Psoas muscle (tissue), 8 donors: ENCODE measurements around the gene IFITM5. TPM values are rescaled to one million over a fixed set of nuclear protein-coding genes. Genes with fewer than 3 reads are reported as not detected.
"Not testable (repeated sequence)": the region's sequence is repeated elsewhere in the genome, so short reads cannot be mapped to it uniquely, and the experiment has no call there.

ENCODE experiments used
- ATAC-seq, 4 donors: fragments of 200-7000 bp; cut with Tn5 transposase; one replicate each; pipeline ENCODE4 v1.9.1; 2020; ENCODE audit warnings: moderate library complexity in 3 of 4, mild to moderate bottlenecking in 2 of 4
- DNase-seq, 2 donors: peaks; one replicate each; pipeline ENCODE4 v3.0.0-alpha.2; 2020
- H3K27ac ChIP-seq: fragments of 200-600 bp; one replicate; pipeline ENCODE4 v1.8.0; 2022
- H3K27me3 ChIP-seq, 3 donors: fragments of 200-600 bp in 1 of 3; one replicate each; pipeline versions ENCODE4 v1.6.1 to v1.8.0; 2013 to 2022; ENCODE audit warnings: low read length in 2 of 3, mild to moderate bottlenecking in 2 of 3, moderate library complexity in 1 of 3; ENCODE audit not compliant: insufficient read depth in 3 of 3
- H3K36me3 ChIP-seq, 2 donors: fragments of 200-600 bp in 1 of 2; one replicate each; pipeline versions ENCODE4 v1.6.1 to v1.8.0; 2013 to 2022; ENCODE audit warnings: low read depth in 1 of 2, mild to moderate bottlenecking in 1 of 2, moderate library complexity in 1 of 2; ENCODE audit not compliant: insufficient read depth in 1 of 2
- H3K4me1 ChIP-seq: fragments of 200-600 bp; one replicate; pipeline ENCODE4 v1.8.0; 2022
- H3K4me3 ChIP-seq: fragments of 200-600 bp; one replicate; pipeline ENCODE4 v1.8.0; 2022; ENCODE audit warnings: mild to moderate bottlenecking
- H3K9me3 ChIP-seq: fragments of 200-600 bp; one replicate; pipeline ENCODE4 v1.8.0; 2022
- WGBS, 3 donors: extraction: QIAGEN DNeasy Blood & Tissue Kit; methylation state at CpG; one replicate each; pipeline versions ENCODE4 v1.1.6 to v1.1.7; 2013; 5-methylcytosine and 5-hydroxymethylcytosine counted together
- intact Hi-C, 2 donors: fragments of 100-400 bp; cut with DNase I; formaldehyde crosslinking; loops; one replicate each; pipeline versions ENCODE4 v1.11.0 to v1.14.2; 2022
- polyA plus RNA-seq, 3 donors: library from polyadenylated mRNA; stranded (reverse); fragments of 200-250 nt; gene quantifications; one replicate each; pipeline ENCODE4 v1.2.3, GENCODE V29; 2013
- total RNA-seq, 4 donors: library from RNA; stranded (reverse); fragmentation: NEBNext Ultra II Directional in 2 of 4; extraction: Animal tissue kit (Norgen Biotek cat#: 25700) in 2 of 4; gene quantifications; one replicate each; pipeline versions ENCODE4 v1.2.1 to v1.2.4, GENCODE V29; 2021 to 2023
- TF ChIP-seq, protein P1 (sequence below): fragments of 200-600 bp; IDR thresholded peaks from one replicate; pipeline ENCODE4 v1.8.0; 2022; ENCODE audit warnings: antibody characterized with exemption
- donor health status: healthy with polysubstance abuse.
- donor health status: DM: no; HTN: no; CAD: no; lungs with moderate emphysema.
- donor health status: Bipolar disorder and iron deficiency.
- donor health status: healthy.
- donor health status: DM: yes; HTN: yes; CAD: no.
- donor health status: DM: no; HTN: no; CAD: no.
- donor health status: DM: no; HTN: no; CAD: no.
- donor health status: DM: yes; HTN: yes; CAD: no.

The IFITM5 gene
- total and polyA plus RNA-seq, 7 donors = not detected

DNA sequence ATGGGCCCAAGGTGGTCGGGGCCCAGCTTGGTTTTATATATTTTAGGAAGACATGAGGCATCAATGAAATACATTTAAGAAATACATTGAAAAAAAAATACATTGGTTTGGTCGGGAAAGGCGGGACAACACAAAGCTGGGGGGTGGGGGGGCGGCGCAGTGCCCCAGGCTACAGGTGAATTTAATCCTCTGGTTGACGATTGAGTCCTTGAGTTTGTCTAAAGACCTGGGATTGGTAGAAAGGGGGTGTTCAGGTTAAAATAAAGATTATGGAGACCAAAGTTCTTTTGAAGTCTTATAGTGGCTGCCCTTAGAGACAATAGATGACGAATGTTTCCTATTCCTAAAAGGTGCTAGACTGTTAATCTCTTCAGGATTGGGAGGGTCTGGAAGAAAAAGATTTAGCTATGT, 17.6 kb upstream of the IFITM5 start:
- peak overlapping the region; percentile 67 for H3K4me3 ChIP-seq
- intact Hi-C loops = no loop called here

DNA sequence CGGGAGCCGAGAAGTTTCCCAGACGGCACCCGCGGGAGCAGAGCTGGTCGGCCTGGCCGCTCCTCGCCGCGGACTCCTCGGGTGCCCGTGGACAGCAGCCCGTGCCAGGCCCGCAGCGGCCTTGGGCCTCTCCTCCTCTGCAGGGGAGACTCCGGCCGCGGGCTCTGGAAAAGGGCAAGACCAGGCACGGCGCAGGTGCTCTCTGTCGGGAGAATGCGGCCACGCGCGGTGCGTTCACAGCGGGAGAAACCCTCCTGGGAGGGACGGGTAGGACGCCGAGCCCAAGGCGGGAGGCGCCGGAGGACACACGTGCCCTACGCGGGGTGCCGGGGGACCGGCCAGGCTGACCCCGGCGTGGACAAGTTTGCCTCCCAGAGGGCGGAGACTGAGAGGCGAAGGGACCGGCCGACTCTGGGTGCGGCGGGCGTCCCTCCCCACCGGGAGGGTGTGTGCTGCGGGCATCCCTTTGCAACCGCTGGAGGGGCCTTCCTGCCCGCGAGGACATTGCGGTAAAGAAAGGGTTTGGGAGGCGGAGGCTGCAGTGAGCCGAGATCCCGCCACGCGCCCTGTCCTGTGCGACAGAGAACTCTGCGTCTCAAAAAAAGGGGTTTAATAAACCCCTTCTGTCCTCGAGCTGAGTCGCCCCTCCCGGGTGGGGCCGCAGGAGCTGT, 16.8 kb upstream of the IFITM5 start:
- peak in 1 of 2 donors; percentile 60 for DNase-seq
- H3K36me3 ChIP-seq = no peaks in the 10 kb centered on the region
- peaks cover 9% of the 10 kb centered on the region for H3K4me1 ChIP-seq
- H3K4me3 ChIP-seq = peak overlapping the region; percentile 67
- WGBS, 3 donors = 33 to 42% (median 42%) methylated on average over 53 to 64 of the region's 64 CpGs
- peak overlapping the region; percentile 55 for H3K27ac ChIP-seq
- no peaks in the 10 kb centered on the region for H3K9me3 ChIP-seq
- H3K27me3 ChIP-seq = peaks cover 0 to 32% (median 7%) of the 10 kb centered on the region in 3 donors
- TF ChIP-seq, protein P1, sequence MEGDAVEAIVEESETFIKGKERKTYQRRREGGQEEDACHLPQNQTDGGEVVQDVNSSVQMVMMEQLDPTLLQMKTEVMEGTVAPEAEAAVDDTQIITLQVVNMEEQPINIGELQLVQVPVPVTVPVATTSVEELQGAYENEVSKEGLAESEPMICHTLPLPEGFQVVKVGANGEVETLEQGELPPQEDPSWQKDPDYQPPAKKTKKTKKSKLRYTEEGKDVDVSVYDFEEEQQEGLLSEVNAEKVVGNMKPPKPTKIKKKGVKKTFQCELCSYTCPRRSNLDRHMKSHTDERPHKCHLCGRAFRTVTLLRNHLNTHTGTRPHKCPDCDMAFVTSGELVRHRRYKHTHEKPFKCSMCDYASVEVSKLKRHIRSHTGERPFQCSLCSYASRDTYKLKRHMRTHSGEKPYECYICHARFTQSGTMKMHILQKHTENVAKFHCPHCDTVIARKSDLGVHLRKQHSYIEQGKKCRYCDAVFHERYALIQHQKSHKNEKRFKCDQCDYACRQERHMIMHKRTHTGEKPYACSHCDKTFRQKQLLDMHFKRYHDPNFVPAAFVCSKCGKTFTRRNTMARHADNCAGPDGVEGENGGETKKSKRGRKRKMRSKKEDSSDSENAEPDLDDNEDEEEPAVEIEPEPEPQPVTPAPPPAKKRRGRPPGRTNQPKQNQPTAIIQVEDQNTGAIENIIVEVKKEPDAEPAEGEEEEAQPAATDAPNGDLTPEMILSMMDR = no peak
- intact Hi-C loops = no loop called here
- ATAC-seq = no peak

More for the DNA sequence above, 17.6 kb upstream of the IFITM5 start:
- Histone ChIP-seq H3K36me3 (no peaks in the 10 kb centered on the region), H3K4me1 (peaks cover 8% of the 10 kb centered on the region), H3K9me3 (no peaks in the 10 kb centered on the region), H3K27me3 (peaks cover 0 to 32% (median 7%) of the 10 kb centered on the region in 3 donors), H3K27ac (peak overlapping the region; percentile 43)
- TF ChIP-seq, protein P1 = no peak
- WGBS, 3 donors = 76 to 83% (median 79%) methylated on average over 7 of the region's 7 CpGs
- DNase-seq (no peak), ATAC-seq (no peak)

DNA sequence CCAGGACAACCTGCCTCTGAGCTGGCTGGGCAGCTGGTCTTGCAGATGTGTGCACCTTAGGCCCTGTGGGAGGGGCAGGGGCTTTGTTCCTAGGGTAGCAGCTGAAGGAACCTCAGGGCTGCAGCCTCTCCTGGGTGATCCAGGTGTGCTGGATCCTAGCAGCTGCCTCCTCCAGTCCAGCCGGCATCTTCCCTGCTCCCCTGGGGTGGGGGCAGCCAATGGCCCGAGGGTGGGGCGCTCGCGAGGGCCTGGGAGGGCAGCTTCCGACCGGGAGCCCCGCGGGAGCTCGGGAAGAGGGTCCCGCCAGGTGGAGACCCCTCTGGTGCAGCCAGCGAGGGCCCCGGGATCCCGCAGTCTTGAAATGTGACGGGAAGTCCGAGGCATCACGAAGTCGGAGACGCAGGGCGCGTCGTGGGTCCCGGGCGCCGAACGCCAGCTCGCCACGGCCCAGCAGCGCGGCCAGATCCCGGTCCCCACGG, 16.2 kb upstream of the IFITM5 start:
- DNase-seq = peak in 1 of 2 donors; percentile 52
- peaks cover 0 to 32% (median 5%) of the 10 kb centered on the region in 3 donors for H3K27me3 ChIP-seq
- intact Hi-C loops = no loop called here
- peak overlapping the region; percentile 55 for H3K27ac ChIP-seq
- TF ChIP-seq, protein P1 = no peak
- 45 to 49% (median 47%) methylated on average over 32 of the region's 32 CpGs for WGBS, 3 donors
- H3K4me1 ChIP-seq = peaks cover 9% of the 10 kb centered on the region
- no peaks in the 10 kb centered on the region for H3K36me3 ChIP-seq
- no peaks in the 10 kb centered on the region for H3K9me3 ChIP-seq
- H3K4me3 ChIP-seq = peak overlapping the region; percentile 67
- no peak for ATAC-seq

DNA sequence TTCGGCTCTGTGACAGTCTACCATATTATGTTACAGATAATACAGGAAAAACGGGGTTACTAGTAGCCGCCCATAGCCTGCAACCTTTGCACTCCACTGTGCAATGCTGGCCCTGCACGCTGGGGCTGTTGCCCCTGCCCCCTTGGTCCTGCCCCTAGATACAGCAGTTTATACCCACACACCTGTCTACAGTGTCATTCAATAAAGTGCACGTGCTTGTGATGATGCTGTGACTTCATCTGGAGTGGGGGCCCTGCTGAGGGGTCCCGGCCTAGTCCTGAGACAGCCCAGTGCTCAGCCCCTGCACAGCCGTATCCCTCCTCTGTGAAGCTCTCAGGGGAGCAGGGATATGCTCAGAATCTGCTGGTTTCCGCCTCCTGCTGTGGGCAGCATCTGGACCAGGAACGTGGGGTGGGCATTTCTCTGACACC, 15.7 kb upstream of the IFITM5 start:
- DNase-seq = no peak
- Histone ChIP-seq H3K36me3 (no peaks in the 10 kb centered on the region), H3K27me3 (peaks cover 0 to 32% (median 5%) of the 10 kb centered on the region in 3 donors), H3K27ac (peak overlapping the region; percentile 55), H3K9me3 (no peaks in the 10 kb centered on the region), H3K4me1 (peaks cover 9% of the 10 kb centered on the region), H3K4me3 (peak overlapping the region; percentile 67)
- intact Hi-C loops = no loop called here
- TF ChIP-seq, protein P1 = no peak
- WGBS, 3 donors = 56 to 61% (median 57%) methylated on average over 9 of the region's 9 CpGs
- ATAC-seq = no peak

DNA sequence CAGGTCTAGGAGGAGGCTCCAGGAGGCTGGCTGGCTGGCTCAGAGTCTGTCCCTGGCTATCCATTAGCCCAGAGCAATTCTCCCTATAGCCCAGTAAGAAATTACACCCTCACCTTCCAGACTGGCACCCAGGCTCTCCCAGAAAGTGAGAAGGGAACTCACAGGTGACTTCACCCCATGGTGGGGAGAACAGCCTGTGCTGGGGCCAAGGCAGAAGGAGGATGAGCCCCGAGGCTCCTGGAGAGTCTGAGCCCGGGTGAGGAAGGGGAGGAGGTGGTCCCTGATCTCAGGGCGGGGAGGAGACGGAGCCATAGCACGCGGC, 15.2 kb upstream of the IFITM5 start:
- DNase-seq, H3K4me1 ChIP-seq, intact Hi-C loops, H3K9me3 ChIP-seq, H3K36me3 ChIP-seq, ATAC-seq: not testable (repeated sequence)
- peaks cover 0 to 30% (median 5%) of the 10 kb centered on the region in 3 donors for H3K27me3 ChIP-seq
- H3K4me3 ChIP-seq = peak overlapping the region; percentile 67
- peak overlapping the region; percentile 71 for H3K27ac ChIP-seq
- 45 to 56% (median 53%) methylated on average over 6 of the region's 6 CpGs for WGBS, 3 donors
